Skin epidermis (tissue), 12 donors: Measurements from ENCODE around the gene USP30.
"Not testable (repeated sequence)": the region's sequence is repeated elsewhere in the genome, so short reads cannot be mapped to it uniquely, and the experiment has no call there.

Experiments
- H3K27ac ChIP-seq, 21 experiments: fragments of 200-600 bp; sonication (generic) in 11 of 21; one replicate each; pipeline ENCODE4 v1.5.0; 2020; ENCODE audit warnings: mild to moderate bottlenecking in 3 of 21, inconsistent platforms in 2 of 21, moderate library complexity in 2 of 21
- H3K4me3 ChIP-seq, 7 experiments: fragments of 200-600 bp; sonication (generic) in 2 of 7; one replicate each; pipeline ENCODE4 v1.5.0; 2020; ENCODE audit warnings: inconsistent platforms in 2 of 7, mild to moderate bottlenecking in 2 of 7, moderate library complexity in 1 of 7

The USP30 gene

GRCh38 chr12:109048706-109049105, 3.7 kb upstream of the USP30 start:
- H3K4me3 ChIP-seq, H3K27ac ChIP-seq: not testable (repeated sequence)

- H3K4me3 ChIP-seq, H3K27ac ChIP-seq: not testable (repeated sequence)
These were observed 2.6 kb upstream of the USP30 start for GRCh38 chr12:109049794-109050193.

GRCh38 chr12:109052097-109052413, 321 bp upstream of the USP30 start:
- peak overlapping the region; percentile 79 to 100 (median 86) for H3K4me3 ChIP-seq
- peak overlapping the region in 18 of 21 experiments; percentile 81 to 94 (median 89) for H3K27ac ChIP-seq

- H3K4me3 ChIP-seq = peak overlapping the region; percentile 79 to 100 (median 86)
- H3K27ac ChIP-seq = peak overlapping the region in 19 of 21 experiments; percentile 47 to 94 (median 89)
These were observed 1.2 kb downstream of the USP30 start for GRCh38 chr12:109053382-109054123.

GRCh38 chr12:109054124-109054513, 1.7 kb downstream of the USP30 start:
- Histone ChIP-seq H3K27ac (peak overlapping the region in 16 of 21 experiments; percentile 21 to 94 (median 88)), H3K4me3 (peak overlapping the region in 3 of 7 experiments; percentile 86 to 94 (median 88))

- Histone ChIP-seq H3K4me3 (no peak overlapping the region), H3K27ac (peak overlapping the region in 7 of 21 experiments; percentile 51 to 92 (median 88))
These were observed 2.1 kb downstream of the USP30 start for GRCh38 chr12:109054520-109054919.

GRCh38 chr12:109056891-109057290, 4.5 kb downstream of the USP30 start:
- Histone ChIP-seq H3K27ac (no peak overlapping the region), H3K4me3 (no peak overlapping the region)

GRCh38 chr12:109057376-109057775, 5.0 kb downstream of the USP30 start:
- H3K27ac ChIP-seq = no peak overlapping the region
- H3K4me3 ChIP-seq = no peak overlapping the region

GRCh38 chr12:109058773-109059172, 6.4 kb downstream of the USP30 start:
- Histone ChIP-seq H3K4me3 (no peak overlapping the region), H3K27ac (no peak overlapping the region)

- H3K27ac ChIP-seq = no peak overlapping the region
- no peak overlapping the region for H3K4me3 ChIP-seq
These were observed 11.8 kb downstream of the USP30 start for GRCh38 chr12:109064143-109064542.

GRCh38 chr12:109065154-109065852, 12.9 kb downstream of the USP30 start:
- Histone ChIP-seq H3K27ac (no peak overlapping the region), H3K4me3 (no peak overlapping the region)

- no peak overlapping the region for H3K4me3 ChIP-seq
- no peak overlapping the region for H3K27ac ChIP-seq
These were observed 13.4 kb downstream of the USP30 start for GRCh38 chr12:109065853-109066193.

GRCh38 chr12:109069307-109070271, 17.2 kb downstream of the USP30 start:
- Histone ChIP-seq H3K4me3 (no peak overlapping the region), H3K27ac (no peak overlapping the region)

GRCh38 chr12:109074866-109075265, 22.5 kb downstream of the USP30 start:
- Histone ChIP-seq H3K4me3 (no peak overlapping the region), H3K27ac (no peak overlapping the region)

GRCh38 chr12:109082751-109083150, 30.4 kb downstream of the USP30 start:
- Histone ChIP-seq H3K27ac (no peak overlapping the region), H3K4me3 (no peak overlapping the region)

GRCh38 chr12:109084425-109084824, 32.0 kb downstream of the USP30 start:
- Histone ChIP-seq H3K4me3 (no peak overlapping the region), H3K27ac (no peak overlapping the region)

GRCh38 chr12:109085590-109085989, 33.2 kb downstream of the USP30 start:
- no peak overlapping the region for H3K27ac ChIP-seq

GRCh38 chr12:109087250-109087649, 34.9 kb downstream of the USP30 start:
- Histone ChIP-seq H3K4me3 (no peak overlapping the region), H3K27ac (no peak overlapping the region)

More at GRCh38 chr12:109085590-109085989, 33.2 kb downstream of the USP30 start:
- H3K4me3 ChIP-seq = no peak overlapping the region

- Histone ChIP-seq H3K4me3 (no peak overlapping the region), H3K27ac (no peak overlapping the region)
These were observed 36.4 kb downstream of the USP30 start for GRCh38 chr12:109088818-109089217.

- no peak overlapping the region for H3K27ac ChIP-seq
- no peak overlapping the region for H3K4me3 ChIP-seq
These were observed 37.3 kb downstream of the USP30 start for GRCh38 chr12:109089683-109090082.
